Measurements from ENCODE around the gene GBF1.
A peak's percentile ranks its signal among the peaks of the same experiment; 100 is the strongest.

The GBF1 gene

GRCh38 chr10:102367441-102367840 lies 122.1 kb downstream of the GBF1 start:
- DNase-seq: no peak

- DNase-seq: no peak
Measured at GRCh38 chr10:102368077-102368476, 122.7 kb downstream of the GBF1 start.

GRCh38 chr10:102371295-102371694 lies 126.0 kb downstream of the GBF1 start:
- DNase-seq: no peak

GRCh38 chr10:102375250-102375649 lies 129.9 kb downstream of the GBF1 start:
- DNase-seq: peak in 1 of 3 experiments; percentile 1

GRCh38 chr10:102375867-102376266 lies 130.5 kb downstream of the GBF1 start:
- no peak for DNase-seq

GRCh38 chr10:102376901-102377300 lies 131.6 kb downstream of the GBF1 start:
- DNase-seq: no peak

GRCh38 chr10:102379383-102379782 lies 134.1 kb downstream of the GBF1 start:
- no peak for DNase-seq

GRCh38 chr10:102381983-102382382 lies 136.7 kb downstream of the GBF1 start:
- DNase-seq: no peak

GRCh38 chr10:102382871-102383270 lies 137.5 kb downstream of the GBF1 start:
- DNase-seq: no peak

GRCh38 chr10:102384053-102384452 lies 138.7 kb downstream of the GBF1 start:
- DNase-seq: no peak

- DNase-seq: no peak
Measured at GRCh38 chr10:102384606-102385429, 139.5 kb downstream of the GBF1 start.

GRCh38 chr10:102389894-102390293 lies 144.6 kb downstream of the GBF1 start:
- DNase-seq: no peak

GRCh38 chr10:102392306-102392705 lies 147.0 kb downstream of the GBF1 start:
- no peak for DNase-seq

- no peak for DNase-seq
Measured at GRCh38 chr10:102393411-102394078, 148.2 kb downstream of the GBF1 start.

- peak; percentile 59 to 76 (median 76) for DNase-seq
Measured at GRCh38 chr10:102394079-102394800, 148.9 kb downstream of the GBF1 start.

GRCh38 chr10:102394801-102395399 lies 149.6 kb downstream of the GBF1 start:
- peak in 1 of 3 experiments; percentile 54 for DNase-seq

GRCh38 chr10:102395400-102396316 lies 150.3 kb downstream of the GBF1 start, which contains the start of gene NFKB2:
Gene NFKB2 (plus strand): TSS chr10:102395705. CDS start chr10:102395960, 255 bp downstream.
- peak; percentile 55 to 69 (median 57) for DNase-seq

- no peak for DNase-seq
Measured at GRCh38 chr10:102396317-102396650, 151.0 kb downstream of the GBF1 start.

- no peak for DNase-seq
Measured at GRCh38 chr10:102396730-102397151, 151.4 kb downstream of the GBF1 start.

GRCh38 chr10:102397222-102398171 lies 152.2 kb downstream of the GBF1 start:
- DNase-seq: no peak

Data from NCI-H1417 (cell line).